Fibroblast of lung (primary cell): ENCODE measurements around the gene RAN. TPM values are rescaled to one million over a fixed set of nuclear protein-coding genes. Genes with fewer than 3 reads are reported as not detected.

Source experiments
- DNase-seq, 2 donors: peaks; one replicate each; pipeline versions ENCODE4 v3.0.0 to v3.0.0-alpha.2; 2010; ENCODE audit warnings: low read depth in 2 of 2
- H2AFZ ChIP-seq: 2 replicates; pipeline ENCODE4 v1.5.1; 2012; ENCODE audit warnings: low read length, control low read depth, inconsistent platforms
- H3K27ac ChIP-seq: 2 replicates; pipeline ENCODE4 v1.5.1; 2011; ENCODE audit warnings: low read length, control low read depth; ENCODE audit not compliant: insufficient read depth
- H3K27me3 ChIP-seq: 2 replicates; pipeline ENCODE4 v1.5.1; 2011; ENCODE audit warnings: mild to moderate bottlenecking, low read length; ENCODE audit not compliant: control insufficient read depth, insufficient read depth
- H3K36me3 ChIP-seq: 2 replicates; pipeline ENCODE4 v1.5.1; 2011; ENCODE audit warnings: low read length; ENCODE audit not compliant: control insufficient read depth, insufficient read depth
- H3K4me1 ChIP-seq: 2 replicates; pipeline ENCODE4 v1.5.1; 2011; ENCODE audit warnings: low read length; ENCODE audit not compliant: control insufficient read depth, insufficient read depth; ENCODE audit errors: extremely low read depth
- H3K4me2 ChIP-seq: 2 replicates; pipeline ENCODE4 v1.5.1; 2011; ENCODE audit warnings: low read length, control low read depth; ENCODE audit not compliant: insufficient read depth; ENCODE audit errors: extremely low read depth
- H3K4me3 ChIP-seq, 4 experiments: fragments of 200-600 bp in 1 of 4; sonication (generic) in 1 of 4; replicated peaks in 1 of 4; 2 replicates each; pipeline ENCODE4 v1.5.1; 2011 to 2016; ENCODE audit warnings: low read length in 4 of 4, low read depth in 3 of 4, mild to moderate bottlenecking in 3 of 4, control low read depth in 2 of 4, inconsistent platforms in 1 of 4, mixed read lengths in 1 of 4; ENCODE audit not compliant: insufficient read depth in 1 of 4; ENCODE audit errors: control extremely low read depth in 1 of 4
- H3K79me2 ChIP-seq: 2 replicates; pipeline ENCODE4 v1.5.1; 2012; ENCODE audit warnings: mild to moderate bottlenecking, low read length, inconsistent platforms; ENCODE audit not compliant: control insufficient read depth, insufficient read depth
- H3K9ac ChIP-seq: 2 replicates; pipeline ENCODE4 v1.5.1; 2011; ENCODE audit warnings: mild to moderate bottlenecking, low read length, control low read depth; ENCODE audit not compliant: insufficient read depth
- H3K9me3 ChIP-seq: 2 replicates; pipeline ENCODE4 v1.5.1; 2012; ENCODE audit warnings: low read depth, low read length; ENCODE audit not compliant: control insufficient read depth, insufficient read depth
- H4K20me1 ChIP-seq: 2 replicates; pipeline ENCODE4 v1.5.1; 2011; ENCODE audit warnings: low read length; ENCODE audit not compliant: control insufficient read depth, insufficient read depth; ENCODE audit errors: extremely low read depth
- CTCF ChIP-seq, 2 donors: IDR thresholded peaks in 1 of 2; conservative IDR thresholded peaks in 1 of 2; 1 replicate in 1 of 2; 2 replicates in 1 of 2; pipeline ENCODE4 v1.5.1; 2011 to 2012; ENCODE audit warnings: low read length in 2 of 2, control low read depth in 1 of 2, inconsistent platforms in 1 of 2, low read depth in 1 of 2, mild to moderate bottlenecking in 1 of 2
- EZH2 ChIP-seq: IDR thresholded peaks from 2 replicates; pipeline ENCODE4 v1.5.1; 2012; ENCODE audit warnings: low read length, control low read depth, mild to moderate bottlenecking; ENCODE audit errors: missing control alignments
- polyA minus RNA-seq: library from RNA; depleted of rRNA, polyadenylated mRNA; stranded (reverse); fragments of >200 nt; gene quantifications from 2 replicates; pipeline ENCODE4 v1.2.3, GENCODE V29; 2011; ENCODE audit warnings: low replicate concordance
- polyA plus RNA-seq, 2 donors: library from polyadenylated mRNA; depleted of rRNA in 1 of 2; stranded (reverse) in 1 of 2; unstranded in 1 of 2; fragments of >200 nt; gene quantifications; 2 replicates each; pipeline ENCODE4 v1.2.1, GENCODE V29; 2011 to 2012; ENCODE audit warnings: missing spikeins in 1 of 2
- total RNA-seq: library from RNA; depleted of rRNA; stranded (reverse); fragments of >200 nt; gene quantifications from 2 replicates; pipeline ENCODE4 v1.2.1, GENCODE V29; 2014

Gene RAN
- 409 and 445 TPM in 2 replicates for total RNA-seq
- polyA plus RNA-seq: 1,342 and 2,198 TPM in 2 replicates
- 872 and 1,383 TPM in 2 replicates for polyA plus RNA-seq (2012)
- 221 and 439 TPM in 2 replicates for polyA minus RNA-seq

GRCh38 chr12:130871286-130872178, at the start of gene RAN:
TSS of gene RAN (plus strand) at chr12:130872066. CDS start at chr12:130872594, 528 bp downstream.
- H2AFZ ChIP-seq: peak within 1 kb of the TSS; percentile 68
- no peaks in the 10 kb centered on the region for H3K9me3 ChIP-seq
- H3K36me3 ChIP-seq: peaks cover 15% of the 10 kb centered on the region
- no peaks in the 10 kb centered on the region for H4K20me1 ChIP-seq
- TF ChIP-seq EZH2 (no peak), CTCF (conservative IDR thresholded peaks at IDR 0.05 in 1 of 2, IDR thresholded peaks at IDR 0.05 in 1 of 2; ENCODE audit: low read depth in 1 of 2, low read length in 2 of 2) (no peak)
- H3K79me2 ChIP-seq: peaks cover 33% of the 10 kb centered on the region
- DNase-seq: peak; percentile 90 to 93
- H3K27ac ChIP-seq: peak within 1 kb of the TSS; percentile 97
- peak within 1 kb of the TSS; percentile 92 to 99 (median 95) for H3K4me3 ChIP-seq
- no peaks in the 10 kb centered on the region for H3K27me3 ChIP-seq
- H3K4me1 ChIP-seq: peaks cover 4% of the 10 kb centered on the region
- peak within 1 kb of the TSS; percentile 84 for H3K4me2 ChIP-seq
- peak within 1 kb of the TSS; percentile 90 for H3K9ac ChIP-seq

- Histone ChIP-seq H3K27ac (peak overlapping the region; percentile 39), H4K20me1 (no peaks in the 10 kb centered on the region), H3K9ac (no peak overlapping the region), H3K4me1 (peaks cover 10% of the 10 kb centered on the region), H3K79me2 (peaks cover 26% of the 10 kb centered on the region), H2AFZ (no peak overlapping the region), H3K4me2 (no peak overlapping the region), H3K4me3 (no peak overlapping the region), H3K36me3 (peaks cover 8% of the 10 kb centered on the region), H3K27me3 (no peaks in the 10 kb centered on the region), H3K9me3 (no peaks in the 10 kb centered on the region)
- DNase-seq: no peak
- TF ChIP-seq CTCF (conservative IDR thresholded peaks at IDR 0.05 in 1 of 2, IDR thresholded peaks at IDR 0.05 in 1 of 2; ENCODE audit: low read depth in 1 of 2, low read length in 2 of 2): no peak
- no peak for TF ChIP-seq EZH2
Observed at GRCh38 chr12:130825771-130826150, 46.1 kb upstream of the RAN start.

GRCh38 chr12:130826151-130826801, 45.6 kb upstream of the RAN start:
- Histone ChIP-seq H3K27me3 (no peaks in the 10 kb centered on the region), H2AFZ (no peak overlapping the region), H3K4me3 (no peak overlapping the region), H3K79me2 (peaks cover 31% of the 10 kb centered on the region), H4K20me1 (no peaks in the 10 kb centered on the region), H3K4me1 (peaks cover 10% of the 10 kb centered on the region), H3K9ac (no peak overlapping the region), H3K27ac (peak overlapping the region; percentile 39), H3K9me3 (no peaks in the 10 kb centered on the region), H3K36me3 (peaks cover 6% of the 10 kb centered on the region), H3K4me2 (no peak overlapping the region)
- peak; percentile 49 to 64 for TF ChIP-seq CTCF (conservative IDR thresholded peaks at IDR 0.05 in 1 of 2, IDR thresholded peaks at IDR 0.05 in 1 of 2; ENCODE audit: low read depth in 1 of 2, low read length in 2 of 2)
- no peak for TF ChIP-seq EZH2
- peak; percentile 38 to 60 for DNase-seq
